Parathyroid adenoma (tissue), 2 donors: ENCODE data around the gene METAP1.

Source experiments
- H2AFZ ChIP-seq: fragments of 300-600 bp; sonication (generic); one replicate; pipeline ENCODE4 v1.7.0; 2017; ENCODE audit warnings: antibody characterized with exemption, mild to moderate bottlenecking
- H3K27ac ChIP-seq: fragments of 300-600 bp; sonication (generic); one replicate; pipeline ENCODE4 v1.7.0; 2017
- H3K27me3 ChIP-seq: fragments of 300-600 bp; sonication (generic); one replicate; pipeline ENCODE4 v1.7.0; 2017; ENCODE audit warnings: low read length; ENCODE audit not compliant: control insufficient read depth, insufficient read depth
- H3K36me3 ChIP-seq: fragments of 300-600 bp; sonication (generic); one replicate; pipeline ENCODE4 v1.7.0; 2017; ENCODE audit warnings: low read length; ENCODE audit not compliant: control insufficient read depth, insufficient read depth
- H3K4me1 ChIP-seq: fragments of 300-600 bp; sonication (generic); one replicate; pipeline ENCODE4 v1.7.0; 2017; ENCODE audit warnings: control low read depth
- H3K4me2 ChIP-seq: fragments of 300-600 bp; sonication (generic); one replicate; pipeline ENCODE4 v1.7.0; 2017; ENCODE audit warnings: low read length
- H3K4me3 ChIP-seq: fragments of 300-600 bp; sonication (generic); one replicate; pipeline ENCODE4 v1.7.0; 2017; ENCODE audit warnings: low read depth, low read length
- H3K79me2 ChIP-seq: fragments of 300-600 bp; sonication (generic); one replicate; pipeline ENCODE4 v1.7.0; 2017; ENCODE audit warnings: control low read depth
- H3K9ac ChIP-seq: fragments of 300-600 bp; sonication (generic); one replicate; pipeline ENCODE4 v1.7.0; 2017; ENCODE audit warnings: mild to moderate bottlenecking
- H3K9me3 ChIP-seq: fragments of 300-600 bp; sonication (generic); one replicate; pipeline ENCODE4 v1.7.0; 2017; ENCODE audit warnings: low read length; ENCODE audit not compliant: control insufficient read depth
- TF ChIP-seq, protein P1 (sequence below): fragments of 300-600 bp; sonication (generic); IDR thresholded peaks from one replicate; pipeline ENCODE4 v1.7.0; 2017; ENCODE audit warnings: antibody characterized with exemption, mild to moderate bottlenecking
- donor health status: primary hyperparathyroidism.

METAP1 gene

DNA sequence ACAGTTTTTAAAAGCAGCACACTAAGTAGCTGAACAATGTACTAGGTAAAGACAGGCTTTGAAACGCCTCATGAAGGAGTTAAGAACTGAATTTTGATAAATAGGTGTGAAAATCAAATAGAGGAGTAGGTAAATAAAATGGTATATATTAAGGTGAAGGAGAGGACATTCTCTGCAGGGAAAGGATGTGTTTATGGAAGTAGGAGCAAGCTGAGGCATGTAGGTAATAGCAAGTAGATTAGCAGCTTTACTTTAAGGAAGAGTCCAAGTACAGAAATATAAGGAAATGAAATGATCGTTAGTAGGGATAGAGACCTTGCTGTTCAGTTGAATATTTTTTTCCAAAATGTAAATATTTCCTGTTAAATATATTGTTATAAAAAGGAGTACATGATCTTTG, 12.5 kb downstream of the METAP1 start:
- TF ChIP-seq, protein P1, sequence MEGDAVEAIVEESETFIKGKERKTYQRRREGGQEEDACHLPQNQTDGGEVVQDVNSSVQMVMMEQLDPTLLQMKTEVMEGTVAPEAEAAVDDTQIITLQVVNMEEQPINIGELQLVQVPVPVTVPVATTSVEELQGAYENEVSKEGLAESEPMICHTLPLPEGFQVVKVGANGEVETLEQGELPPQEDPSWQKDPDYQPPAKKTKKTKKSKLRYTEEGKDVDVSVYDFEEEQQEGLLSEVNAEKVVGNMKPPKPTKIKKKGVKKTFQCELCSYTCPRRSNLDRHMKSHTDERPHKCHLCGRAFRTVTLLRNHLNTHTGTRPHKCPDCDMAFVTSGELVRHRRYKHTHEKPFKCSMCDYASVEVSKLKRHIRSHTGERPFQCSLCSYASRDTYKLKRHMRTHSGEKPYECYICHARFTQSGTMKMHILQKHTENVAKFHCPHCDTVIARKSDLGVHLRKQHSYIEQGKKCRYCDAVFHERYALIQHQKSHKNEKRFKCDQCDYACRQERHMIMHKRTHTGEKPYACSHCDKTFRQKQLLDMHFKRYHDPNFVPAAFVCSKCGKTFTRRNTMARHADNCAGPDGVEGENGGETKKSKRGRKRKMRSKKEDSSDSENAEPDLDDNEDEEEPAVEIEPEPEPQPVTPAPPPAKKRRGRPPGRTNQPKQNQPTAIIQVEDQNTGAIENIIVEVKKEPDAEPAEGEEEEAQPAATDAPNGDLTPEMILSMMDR = no peak

DNA sequence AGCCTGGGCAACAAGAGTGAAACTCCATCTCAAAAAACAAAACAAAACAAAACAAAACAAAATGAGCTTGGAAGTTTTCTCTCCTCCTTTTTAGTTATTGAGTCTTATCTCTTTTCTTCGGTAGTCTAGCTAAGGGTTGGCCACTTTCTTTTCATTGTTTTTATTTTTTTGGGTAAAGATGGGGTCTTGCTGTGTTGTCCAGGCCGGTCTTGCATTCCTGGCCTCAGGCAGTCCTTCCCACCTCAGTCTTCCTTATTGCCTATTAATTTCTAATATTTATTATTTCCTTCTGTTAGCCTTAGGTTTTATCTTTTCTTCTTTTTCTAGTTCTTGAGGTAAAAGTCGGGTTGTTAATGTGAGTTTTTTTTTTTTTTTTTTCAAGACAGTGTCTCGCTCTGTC, 16.4 kb downstream of the METAP1 start:
- Histone ChIP-seq H3K27me3 (no peaks in the 10 kb centered on the region), H2AFZ (no peak overlapping the region), H3K27ac (no peak overlapping the region), H3K79me2 (peaks cover 19% of the 10 kb centered on the region), H3K9me3 (no peaks in the 10 kb centered on the region), H3K4me2 (no peak overlapping the region), H3K36me3 (no peaks in the 10 kb centered on the region), H3K9ac (no peak overlapping the region), H3K4me1 (no peaks in the 10 kb centered on the region), H3K4me3 (no peak overlapping the region)
- TF ChIP-seq, protein P1 = no peak

More for the DNA sequence above, 12.5 kb downstream of the METAP1 start:
- Histone ChIP-seq H3K36me3 (no peaks in the 10 kb centered on the region), H3K9ac (no peak overlapping the region), H3K4me2 (no peak overlapping the region), H3K79me2 (peaks cover 7% of the 10 kb centered on the region), H3K27ac (no peak overlapping the region), H3K4me1 (no peaks in the 10 kb centered on the region), H3K9me3 (no peaks in the 10 kb centered on the region), H3K27me3 (no peaks in the 10 kb centered on the region), H3K4me3 (no peak overlapping the region), H2AFZ (no peak overlapping the region)

DNA sequence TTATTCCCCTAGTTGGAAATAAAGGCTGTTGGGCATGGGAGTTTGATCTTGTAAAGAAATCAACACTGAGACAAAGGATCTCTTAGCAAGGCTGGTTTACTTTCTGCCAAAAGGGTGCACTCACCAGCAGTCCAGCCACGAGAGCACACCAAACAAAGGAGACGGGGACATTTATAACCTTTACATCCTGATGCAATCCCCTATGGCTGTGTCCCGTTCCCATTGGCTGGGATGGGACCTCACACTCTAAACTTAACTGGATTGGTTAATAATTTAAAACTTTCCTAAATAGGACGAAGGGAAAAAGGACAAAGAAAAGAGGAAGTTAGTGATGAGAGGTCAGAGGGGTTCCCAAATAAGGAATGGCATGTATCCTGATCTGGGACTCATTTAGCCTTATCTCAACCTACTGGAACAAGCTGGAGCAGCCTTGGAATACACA, 17.9 kb downstream of the METAP1 start:
- no peak overlapping the region for H3K4me3 ChIP-seq
- no peak overlapping the region for H3K27ac ChIP-seq
- no peaks in the 10 kb centered on the region for H3K36me3 ChIP-seq
- H3K9ac ChIP-seq = no peak overlapping the region
- H3K4me1 ChIP-seq = no peaks in the 10 kb centered on the region
- H3K27me3 ChIP-seq = no peaks in the 10 kb centered on the region
- H2AFZ ChIP-seq = no peak overlapping the region
- TF ChIP-seq, protein P1 = no peak
- peaks cover 16% of the 10 kb centered on the region for H3K79me2 ChIP-seq
- no peaks in the 10 kb centered on the region for H3K9me3 ChIP-seq
- H3K4me2 ChIP-seq = no peak overlapping the region

DNA sequence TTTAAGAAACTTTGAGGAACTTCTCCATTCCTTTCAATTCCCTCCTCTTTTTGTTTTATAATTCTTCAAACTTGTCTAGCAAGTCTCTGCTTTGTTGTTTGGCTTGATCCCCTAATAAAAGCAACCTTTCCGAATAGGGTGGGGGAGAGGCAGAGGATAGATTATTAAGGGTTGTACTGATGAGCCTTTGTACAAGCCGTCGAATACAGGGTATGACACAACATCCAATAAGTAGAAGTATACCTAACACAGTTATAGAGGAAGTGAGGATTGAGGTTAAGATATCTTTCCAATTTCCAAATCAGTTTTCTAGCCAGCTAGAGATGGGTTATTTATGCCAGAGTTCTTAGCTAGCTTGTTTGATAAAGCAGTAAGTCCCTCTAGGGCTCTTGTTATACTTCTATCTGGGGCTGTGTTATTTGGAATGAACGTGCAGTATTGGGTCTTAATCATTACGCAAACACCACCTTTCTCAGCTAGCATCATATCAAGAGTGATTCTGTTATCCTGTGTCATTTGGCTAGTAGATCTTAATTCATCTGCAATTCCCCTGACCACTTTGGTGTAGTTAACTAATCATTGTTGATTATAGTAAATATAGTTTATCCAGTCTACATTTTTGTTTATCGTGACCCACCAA, 18.5 kb downstream of the METAP1 start:
- H3K9me3 ChIP-seq = no peaks in the 10 kb centered on the region
- no peak overlapping the region for H3K4me2 ChIP-seq
- H3K79me2 ChIP-seq = peaks cover 18% of the 10 kb centered on the region
- no peak overlapping the region for H2AFZ ChIP-seq
- H3K36me3 ChIP-seq = no peaks in the 10 kb centered on the region
- H3K4me3 ChIP-seq = no peak overlapping the region
- H3K27me3 ChIP-seq = no peaks in the 10 kb centered on the region
- H3K4me1 ChIP-seq = no peaks in the 10 kb centered on the region
- TF ChIP-seq, protein P1 = no peak
- H3K27ac ChIP-seq = no peak overlapping the region
- no peak overlapping the region for H3K9ac ChIP-seq

DNA sequence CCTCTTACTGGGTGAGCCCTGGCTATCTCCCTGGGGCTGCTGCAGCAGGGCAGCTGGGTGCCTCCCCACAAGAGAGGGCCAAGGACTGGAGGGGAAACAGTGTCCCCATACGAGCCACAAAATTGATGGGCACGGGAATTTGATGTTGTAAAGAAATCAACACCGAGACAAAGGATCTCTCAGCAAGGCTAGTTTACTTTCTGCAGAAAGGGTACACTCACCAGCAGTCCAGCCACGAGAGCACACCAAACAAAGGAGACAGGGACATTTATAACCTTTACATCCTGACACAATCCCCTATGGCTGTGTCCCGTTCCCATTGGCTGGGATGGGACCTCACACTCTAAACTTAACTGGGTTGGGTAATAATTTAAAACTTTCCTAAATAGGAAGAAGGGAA, 25.9 kb downstream of the METAP1 start:
- H3K9ac ChIP-seq = no peak overlapping the region
- H3K27me3 ChIP-seq = no peaks in the 10 kb centered on the region
- no peaks in the 10 kb centered on the region for H3K4me1 ChIP-seq
- H2AFZ ChIP-seq = no peak overlapping the region
- H3K4me2 ChIP-seq = no peak overlapping the region
- TF ChIP-seq, protein P1 = no peak
- H3K79me2 ChIP-seq = peaks cover 4% of the 10 kb centered on the region
- no peaks in the 10 kb centered on the region for H3K36me3 ChIP-seq
- H3K9me3 ChIP-seq = no peaks in the 10 kb centered on the region
- H3K4me3 ChIP-seq = no peak overlapping the region
- H3K27ac ChIP-seq = no peak overlapping the region
